Ishikawa (cell line): ENCODE measurements around the gene EPN2.

Source experiments
- CREB1 ChIP-seq: IDR thresholded peaks from 2 replicates; pipeline ENCODE4 v1.6.1; 2012; ENCODE audit warnings: low read depth
- EP300 ChIP-seq: IDR thresholded peaks from 2 replicates; pipeline ENCODE4 v1.6.1; 2012; ENCODE audit warnings: borderline replicate concordance
- REST ChIP-seq: IDR thresholded peaks from 2 replicates; pipeline ENCODE4 v1.6.1; 2012; ENCODE audit warnings: low read depth, mild to moderate bottlenecking
- TAF1 ChIP-seq: IDR thresholded peaks from 2 replicates; pipeline ENCODE4 v1.6.1; 2012; ENCODE audit warnings: low read depth, mild to moderate bottlenecking
- TCF12 ChIP-seq: IDR thresholded peaks from 2 replicates; pipeline ENCODE4 v1.6.1; 2012; ENCODE audit warnings: low read depth
- YY1 ChIP-seq: IDR thresholded peaks from 2 replicates; pipeline ENCODE4 v1.6.1; 2012; ENCODE audit warnings: low read depth
- ZBTB7A ChIP-seq: IDR thresholded peaks from 2 replicates; pipeline ENCODE4 v1.6.1; 2012; ENCODE audit warnings: low read depth

- TF ChIP-seq CREB1 (no peak), TCF12 (no peak), REST (no peak), ZBTB7A (no peak), YY1 (no peak), EP300 (no peak), TAF1 (no peak)
Observed at GRCh38 chr17:19347323-19348080, 110.3 kb downstream of the EPN2 start.
